H7 (cell line): ENCODE results near the gene C19orf33. TPM values are rescaled to one million over a fixed set of nuclear protein-coding genes. Genes with fewer than 3 reads are reported as not detected.

Experiments used
- DNase-seq: peaks from one replicate; pipeline ENCODE4 v3.0.0; 2012
- H3K27me3 ChIP-seq: 2 replicates; pipeline ENCODE4 v1.6.0; 2011; ENCODE audit warnings: mild to moderate bottlenecking, low read length; ENCODE audit not compliant: control insufficient read depth, insufficient read depth
- H3K36me3 ChIP-seq: replicated peaks from 2 replicates; pipeline ENCODE4 v1.5.1; 2011; ENCODE audit warnings: low read length; ENCODE audit not compliant: control insufficient read depth, insufficient read depth
- H3K4me3 ChIP-seq: 2 replicates; pipeline ENCODE4 v1.5.1; 2011; ENCODE audit warnings: low read depth, mild to moderate bottlenecking, control low read depth, low read length, moderate library complexity; ENCODE audit not compliant: insufficient read depth
- total RNA-seq: library from RNA; depleted of rRNA; stranded (reverse); fragments of >200 nt; shearing (Covaris generic); gene quantifications from 2 replicates; pipeline ENCODE4 v1.2.3, GENCODE V29; 2014

The C19orf33 gene
- total RNA-seq, 1 experiment from 2014 or later: 11.1 TPM

- Histone ChIP-seq H3K4me3 (no peak overlapping the region), H3K36me3 (peaks cover 4% of the 10 kb centered on the region), H3K27me3 (no peaks in the 10 kb centered on the region)
- DNase-seq: no peak
Measured at GRCh38 chr19:38309615-38310278, 5.7 kb downstream of the C19orf33 start.

- peaks cover 4% of the 10 kb centered on the region for H3K36me3 ChIP-seq
- no peak for DNase-seq
- no peak overlapping the region for H3K4me3 ChIP-seq
- no peaks in the 10 kb centered on the region for H3K27me3 ChIP-seq
Measured at GRCh38 chr19:38310279-38310670, 6.2 kb downstream of the C19orf33 start.

GRCh38 chr19:38310986-38311385 is 6.9 kb downstream of the C19orf33 start:
- Histone ChIP-seq H3K27me3 (no peaks in the 10 kb centered on the region), H3K4me3 (no peak overlapping the region), H3K36me3 (peaks cover 4% of the 10 kb centered on the region)
- DNase-seq: no peak

GRCh38 chr19:38315657-38316476 is 11.8 kb downstream of the C19orf33 start, which contains the start of gene YIF1B:
Gene YIF1B, minus strand, starts transcription at chr19:38315947. Its CDS starts 30 bp downstream, at chr19:38315917.
- Histone ChIP-seq H3K36me3 (no peaks in the 10 kb centered on the region), H3K4me3 (peak within 1 kb of the TSS; percentile 86), H3K27me3 (peaks cover 31% of the 10 kb centered on the region)
- DNase-seq: peak; percentile 100

GRCh38 chr19:38316477-38317067 is 12.5 kb downstream of the C19orf33 start:
- peaks cover 38% of the 10 kb centered on the region for H3K27me3 ChIP-seq
- H3K4me3 ChIP-seq: peak overlapping the region; percentile 29
- H3K36me3 ChIP-seq: no peaks in the 10 kb centered on the region
- no peak for DNase-seq

- no peak for DNase-seq
- no peaks in the 10 kb centered on the region for H3K36me3 ChIP-seq
- H3K4me3 ChIP-seq: no peak overlapping the region
- H3K27me3 ChIP-seq: peaks cover 39% of the 10 kb centered on the region
Measured at GRCh38 chr19:38317104-38317612, 13.1 kb downstream of the C19orf33 start.

- H3K4me3 ChIP-seq: no peak overlapping the region
- no peaks in the 10 kb centered on the region for H3K36me3 ChIP-seq
- DNase-seq: no peak
- H3K27me3 ChIP-seq: peaks cover 39% of the 10 kb centered on the region
Measured at GRCh38 chr19:38318660-38319059, 14.6 kb downstream of the C19orf33 start.

- Histone ChIP-seq H3K36me3 (no peaks in the 10 kb centered on the region), H3K27me3 (peaks cover 39% of the 10 kb centered on the region), H3K4me3 (peak within 1 kb of the TSS; percentile 66)
- DNase-seq: peak; percentile 87
Measured at GRCh38 chr19:38319421-38320258, 15.6 kb downstream of the C19orf33 start, which contains the start of gene KCNK6. Gene KCNK6, plus strand, starts transcription at chr19:38319845. Its CDS starts 106 bp downstream, at chr19:38319951.

- H3K4me3 ChIP-seq: no peak overlapping the region
- no peak for DNase-seq
- H3K36me3 ChIP-seq: no peaks in the 10 kb centered on the region; the same call in 1 of the 2 replicates
- peaks cover 39% of the 10 kb centered on the region for H3K27me3 ChIP-seq
Measured at GRCh38 chr19:38320969-38321339, 16.9 kb downstream of the C19orf33 start.

GRCh38 chr19:38321646-38322196 is 17.7 kb downstream of the C19orf33 start:
- Histone ChIP-seq H3K27me3 (peaks cover 39% of the 10 kb centered on the region), H3K36me3 (no peaks in the 10 kb centered on the region; the same call in 1 of the 2 replicates), H3K4me3 (no peak overlapping the region)
- no peak for DNase-seq

GRCh38 chr19:38323291-38323690 is 19.2 kb downstream of the C19orf33 start:
- Histone ChIP-seq H3K4me3 (no peak overlapping the region), H3K27me3 (peaks cover 34% of the 10 kb centered on the region), H3K36me3 (peaks cover 7% of the 10 kb centered on the region)
- DNase-seq: no peak

- Histone ChIP-seq H3K4me3 (no peak overlapping the region), H3K27me3 (peaks cover 23% of the 10 kb centered on the region), H3K36me3 (peaks cover 7% of the 10 kb centered on the region)
- DNase-seq: no peak
Measured at GRCh38 chr19:38324431-38324830, 20.4 kb downstream of the C19orf33 start.

GRCh38 chr19:38326591-38326990 is 22.5 kb downstream of the C19orf33 start:
- H3K27me3 ChIP-seq: peaks cover 2% of the 10 kb centered on the region; the same call in 1 of the 2 replicates
- peaks cover 7% of the 10 kb centered on the region for H3K36me3 ChIP-seq
- no peak for DNase-seq
- no peak overlapping the region for H3K4me3 ChIP-seq
